ENCODE data around the gene CASP9. TPM values are rescaled to one million over a fixed set of nuclear protein-coding genes. Genes with fewer than 3 reads are reported as not detected.
"Not testable (repeated sequence)": the region's sequence is repeated elsewhere in the genome, so short reads cannot be mapped to it uniquely, and the experiment has no call there.

Gene CASP9
- total RNA-seq, 2 donors from 2014 or later, result 14.5 to 15.5 TPM

DNA sequence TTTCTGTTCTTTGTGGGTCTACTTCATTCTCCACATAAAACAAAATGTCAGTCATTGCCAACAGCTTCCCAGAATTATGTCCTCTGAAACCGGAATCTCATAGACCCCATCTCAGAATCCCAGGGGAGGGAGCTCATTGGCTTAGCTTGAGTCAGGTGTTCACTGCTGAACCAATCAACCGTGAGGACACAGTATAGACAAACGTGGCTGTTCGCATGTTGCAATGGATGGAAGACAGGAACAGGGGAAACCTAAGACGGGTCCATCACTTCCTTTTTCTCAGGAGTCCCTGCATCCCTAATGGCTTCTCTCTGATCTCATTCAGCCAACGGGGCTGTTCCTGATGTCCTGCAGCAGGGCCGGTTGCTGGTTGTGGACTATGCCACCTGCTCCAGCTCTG, 58.3 kb downstream of the CASP9 start:
- no peak for DNase-seq
- TF ChIP-seq, protein P1, sequence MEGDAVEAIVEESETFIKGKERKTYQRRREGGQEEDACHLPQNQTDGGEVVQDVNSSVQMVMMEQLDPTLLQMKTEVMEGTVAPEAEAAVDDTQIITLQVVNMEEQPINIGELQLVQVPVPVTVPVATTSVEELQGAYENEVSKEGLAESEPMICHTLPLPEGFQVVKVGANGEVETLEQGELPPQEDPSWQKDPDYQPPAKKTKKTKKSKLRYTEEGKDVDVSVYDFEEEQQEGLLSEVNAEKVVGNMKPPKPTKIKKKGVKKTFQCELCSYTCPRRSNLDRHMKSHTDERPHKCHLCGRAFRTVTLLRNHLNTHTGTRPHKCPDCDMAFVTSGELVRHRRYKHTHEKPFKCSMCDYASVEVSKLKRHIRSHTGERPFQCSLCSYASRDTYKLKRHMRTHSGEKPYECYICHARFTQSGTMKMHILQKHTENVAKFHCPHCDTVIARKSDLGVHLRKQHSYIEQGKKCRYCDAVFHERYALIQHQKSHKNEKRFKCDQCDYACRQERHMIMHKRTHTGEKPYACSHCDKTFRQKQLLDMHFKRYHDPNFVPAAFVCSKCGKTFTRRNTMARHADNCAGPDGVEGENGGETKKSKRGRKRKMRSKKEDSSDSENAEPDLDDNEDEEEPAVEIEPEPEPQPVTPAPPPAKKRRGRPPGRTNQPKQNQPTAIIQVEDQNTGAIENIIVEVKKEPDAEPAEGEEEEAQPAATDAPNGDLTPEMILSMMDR (IDR thresholded peaks at IDR 0.05), result no peak

DNA sequence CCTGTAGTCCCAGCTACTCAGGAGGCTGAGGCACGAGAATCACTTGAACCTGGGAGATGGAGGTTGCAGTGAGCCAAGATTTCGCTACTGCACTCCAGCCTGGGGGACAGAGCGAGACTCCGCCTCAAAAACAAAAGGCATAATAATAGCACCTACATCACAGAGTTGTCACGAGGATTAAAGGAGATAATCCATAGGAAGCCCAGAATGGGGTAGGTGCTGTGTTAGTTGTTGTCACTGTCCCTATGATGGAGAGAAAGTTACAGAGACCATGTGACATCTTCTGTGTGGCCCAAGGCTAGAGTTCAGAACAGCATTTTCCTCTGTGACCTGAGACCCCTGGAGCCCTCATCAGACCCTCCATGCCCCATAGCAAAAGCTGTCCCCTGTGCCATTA, 60.1 kb downstream of the CASP9 start:
- H3K27me3 ChIP-seq; H3K9me3 ChIP-seq; H3K4me3 ChIP-seq; H3K36me3 ChIP-seq; intact Hi-C loops (cut with DNase I); H3K27ac ChIP-seq; H3K4me1 ChIP-seq; H3K9ac ChIP-seq (ENCODE audit: low read depth in 2 of 2, low read length in 2 of 2); DNase-seq: not testable (repeated sequence)

More for the DNA sequence above, 58.3 kb downstream of the CASP9 start:
- H3K4me1 ChIP-seq, result no peaks in the 10 kb centered on the region
- no peaks in the 10 kb centered on the region for H3K36me3 ChIP-seq
- intact Hi-C loops (cut with DNase I), result no loop called here
- no peak overlapping the region for H3K4me3 ChIP-seq
- H3K27ac ChIP-seq, result no peak overlapping the region
- H3K27me3 ChIP-seq, result no peaks in the 10 kb centered on the region
- H3K9ac ChIP-seq (ENCODE audit: low read depth in 2 of 2, low read length in 2 of 2), result no peak overlapping the region
- no peaks in the 10 kb centered on the region for H3K9me3 ChIP-seq

DNA sequence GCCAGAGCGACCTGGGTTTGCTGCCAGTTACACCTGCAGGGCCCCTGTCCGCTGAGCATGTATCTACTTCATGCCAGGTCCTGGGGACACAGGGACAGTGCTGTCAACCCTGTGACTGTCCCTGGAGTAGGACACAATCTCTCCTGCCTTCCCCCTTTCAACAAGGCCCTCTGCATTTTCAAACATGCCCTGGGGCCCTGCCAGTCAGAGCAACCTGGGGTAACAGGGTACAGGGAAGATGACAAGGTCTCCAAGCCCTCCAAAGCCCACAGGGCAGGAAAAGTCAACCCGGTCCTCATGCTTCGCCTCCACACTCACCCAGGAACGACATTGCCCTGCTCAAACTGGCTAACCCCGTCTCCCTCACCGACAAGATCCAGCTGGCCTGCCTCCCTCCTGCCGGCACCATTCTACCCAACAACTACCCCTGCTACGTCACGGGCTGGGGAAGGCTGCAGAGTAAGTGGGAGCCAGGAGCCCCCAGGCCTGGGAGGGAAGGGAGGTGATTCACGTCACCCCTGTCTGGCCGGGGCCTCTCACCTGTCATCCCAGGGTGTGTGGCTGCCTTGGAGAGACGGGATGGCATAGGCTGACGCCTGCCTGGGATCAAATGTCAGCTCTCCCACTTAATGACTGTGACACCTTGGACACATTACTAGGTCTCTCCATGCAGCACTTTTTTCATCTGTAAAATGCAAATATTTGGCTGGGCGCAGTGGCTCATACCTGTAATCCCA, 60.8 kb downstream of the CASP9 start:
- H3K27me3 ChIP-seq; intact Hi-C loops (cut with DNase I); H3K4me3 ChIP-seq; H3K27ac ChIP-seq; DNase-seq; H3K36me3 ChIP-seq; H3K9ac ChIP-seq (ENCODE audit: low read depth in 2 of 2, low read length in 2 of 2); H3K4me1 ChIP-seq; H3K9me3 ChIP-seq: not testable (repeated sequence)

DNA sequence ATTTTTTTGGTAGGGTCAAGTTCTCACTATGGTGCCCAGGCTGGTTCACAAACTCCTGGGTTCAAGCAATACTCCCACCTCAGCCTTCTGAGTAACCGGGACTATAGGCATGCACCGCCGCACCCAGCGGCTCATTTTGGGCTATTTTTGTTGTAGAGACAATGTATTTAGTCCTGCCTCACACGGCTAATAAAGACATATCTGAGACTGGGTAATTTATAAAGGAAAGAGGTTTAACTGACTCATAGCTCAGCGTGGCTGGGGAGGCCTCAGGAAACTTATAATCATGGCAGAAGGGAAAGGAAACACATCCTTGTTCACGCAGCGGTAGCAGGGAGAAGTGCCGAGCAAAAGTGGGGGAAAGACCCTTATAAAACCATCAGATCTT, 63.3 kb downstream of the CASP9 start:
- no peaks in the 10 kb centered on the region for H3K36me3 ChIP-seq
- H3K27ac ChIP-seq, result no peak overlapping the region
- H3K4me3 ChIP-seq, result no peak overlapping the region
- no peaks in the 10 kb centered on the region for H3K9me3 ChIP-seq
- no peak for DNase-seq
- intact Hi-C loops (cut with DNase I), result no loop called here
- H3K4me1 ChIP-seq, result no peaks in the 10 kb centered on the region
- H3K27me3 ChIP-seq, result no peaks in the 10 kb centered on the region
- no peak overlapping the region for H3K9ac ChIP-seq (ENCODE audit: low read depth in 2 of 2, low read length in 2 of 2)
- TF ChIP-seq, protein P1 (IDR thresholded peaks at IDR 0.05), result no peak

DNA sequence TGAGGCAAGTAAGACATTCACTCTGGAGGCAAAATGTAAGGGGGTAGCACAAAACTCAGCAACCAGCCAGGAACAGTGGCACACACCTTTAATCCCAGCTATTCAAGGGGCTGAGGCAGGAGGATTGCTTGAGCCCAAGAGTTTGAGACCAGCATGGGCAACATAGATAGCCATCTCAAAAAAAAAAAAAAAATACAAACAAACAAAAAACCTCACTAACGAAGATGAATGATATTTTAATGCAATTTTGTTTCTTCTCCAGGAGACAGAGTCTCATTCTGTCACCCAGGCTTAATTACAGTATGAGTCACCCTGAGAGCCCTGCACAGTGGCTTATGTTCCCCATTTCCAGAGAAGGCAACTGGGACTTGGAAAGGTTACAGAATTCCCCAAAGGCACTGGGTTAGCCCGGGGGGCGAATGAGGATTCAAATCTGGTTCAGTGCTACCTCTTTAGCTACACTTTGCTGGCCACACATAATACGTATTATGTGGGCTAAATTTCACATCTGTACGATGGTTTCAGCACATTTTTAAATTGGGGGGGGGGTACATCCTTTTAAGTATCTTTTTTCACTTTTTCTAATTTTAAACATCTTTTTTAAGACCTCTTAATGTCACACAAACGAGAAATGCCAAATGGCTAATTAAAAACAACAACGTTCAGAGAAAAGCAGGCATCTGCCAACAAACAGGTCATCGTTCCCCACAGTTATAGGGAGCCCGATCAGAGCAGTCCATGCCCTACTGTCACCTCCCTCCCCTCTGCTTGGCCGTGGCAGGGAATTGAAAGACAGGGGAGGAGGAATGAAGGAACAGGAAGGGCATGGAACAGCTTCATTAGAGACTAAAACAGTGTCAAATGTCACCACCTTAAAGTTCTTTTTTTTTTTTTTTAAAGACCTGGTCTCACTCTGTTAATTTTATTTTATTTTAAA, 64.0 kb downstream of the CASP9 start:
- no peak for DNase-seq
- Histone ChIP-seq H3K9ac (ENCODE audit: low read depth in 2 of 2, low read length in 2 of 2) (no peak overlapping the region), H3K27me3 (no peaks in the 10 kb centered on the region), H3K4me3 (no peak overlapping the region), H3K9me3 (no peaks in the 10 kb centered on the region), H3K36me3 (no peaks in the 10 kb centered on the region), H3K27ac (no peak overlapping the region), H3K4me1 (no peaks in the 10 kb centered on the region)
- intact Hi-C loops (cut with DNase I), result no loop called here
- TF ChIP-seq, protein P1 (IDR thresholded peaks at IDR 0.05), result no peak

DNA sequence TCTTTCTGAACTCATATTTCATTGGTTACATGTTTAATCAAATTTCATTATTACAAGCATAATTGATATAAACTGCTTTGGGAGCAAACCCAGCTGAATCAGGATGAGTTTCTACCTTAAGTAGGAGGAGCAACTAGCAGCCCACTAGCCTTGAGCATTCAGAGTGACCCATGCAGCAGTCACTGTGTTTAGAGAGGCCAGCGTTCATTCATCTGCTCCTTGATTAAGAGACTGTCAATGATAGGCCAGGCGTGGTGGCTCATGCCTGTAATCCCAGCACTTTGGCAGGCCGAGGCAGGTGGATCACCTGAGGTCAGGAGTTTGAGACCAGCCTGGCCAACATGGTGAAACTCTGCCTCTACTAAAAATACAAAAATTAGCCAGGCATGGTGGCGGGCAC, 65.6 kb downstream of the CASP9 start:
- H3K4me3 ChIP-seq; H3K9me3 ChIP-seq; H3K9ac ChIP-seq (ENCODE audit: low read depth in 2 of 2, low read length in 2 of 2); DNase-seq; H3K27ac ChIP-seq; H3K36me3 ChIP-seq; H3K27me3 ChIP-seq; H3K4me1 ChIP-seq; intact Hi-C loops (cut with DNase I): not testable (repeated sequence)

DNA sequence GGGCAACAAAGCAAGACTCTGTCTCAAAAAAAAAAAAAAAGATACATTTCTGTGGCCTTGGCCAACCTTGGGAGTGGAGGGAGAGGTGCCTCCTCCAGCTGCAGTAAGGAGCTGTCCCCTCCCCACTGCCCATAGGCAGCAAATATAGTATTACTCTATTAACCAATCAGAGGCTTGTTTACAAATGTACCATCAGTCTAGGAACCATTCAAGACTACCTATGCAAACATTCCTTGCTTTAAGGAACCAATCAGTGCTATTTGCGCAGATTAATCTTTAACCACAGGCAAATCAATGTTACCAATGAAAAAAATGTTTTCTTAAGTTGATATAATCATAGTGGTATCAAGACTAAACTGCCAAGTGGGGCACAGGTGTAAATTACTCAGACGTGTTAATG, 66.4 kb downstream of the CASP9 start:
- intact Hi-C loops (cut with DNase I), result no loop called here
- Histone ChIP-seq H3K36me3 (no peaks in the 10 kb centered on the region), H3K4me1 (no peaks in the 10 kb centered on the region), H3K27me3 (no peaks in the 10 kb centered on the region), H3K27ac (no peak overlapping the region), H3K9me3 (no peaks in the 10 kb centered on the region), H3K9ac (ENCODE audit: low read depth in 2 of 2, low read length in 2 of 2) (no peak overlapping the region), H3K4me3 (no peak overlapping the region)
- TF ChIP-seq, protein P1 (IDR thresholded peaks at IDR 0.05), result no peak
- no peak for DNase-seq
